HepG2 (cell line): ENCODE data around the gene NSD2.

Experiments
- CTCF ChIP-seq: sonication (generic); formaldehyde crosslinking; IDR thresholded peaks from 2 replicates; pipeline ENCODE4 v1.5.0; 2020; ENCODE audit warnings: mild to moderate bottlenecking, missing genetic modification reagents, moderate library complexity
- EP300 ChIP-seq, 3 experiments: sonication (generic) in 1 of 3; formaldehyde crosslinking in 1 of 3; IDR thresholded peaks; 2 replicates each; pipeline versions ENCODE4 v1.5.1 to v1.6.1; 2011 to 2020; ENCODE audit warnings: low read depth in 2 of 3, low read length in 2 of 3, borderline replicate concordance in 1 of 3, improper control_type of control experiment in 1 of 3, mild to moderate bottlenecking in 1 of 3, missing genetic modification reagents in 1 of 3, moderate library complexity in 1 of 3
- RORA ChIP-seq: sonication (generic); formaldehyde crosslinking; IDR thresholded peaks from 2 replicates; pipeline ENCODE4 v1.5.0; 2020; ENCODE audit warnings: mild to moderate bottlenecking, missing genetic modification reagents, moderate library complexity

- TF ChIP-seq EP300 (IDR thresholded peaks at IDR 0.05; ENCODE audit: low read depth in 2 of 2, low read length in 2 of 2) (no peak), EP300 (CRISPR knock-in tag; IDR thresholded peaks at IDR 0.05; ENCODE audit: borderline replicate concordance) (no peak), CTCF (CRISPR knock-in tag) (no peak), RORA (CRISPR knock-in tag) (no peak)
Measured at GRCh38 chr4:1989533-1990347, 118.5 kb downstream of the NSD2 start.
